Right atrium auricular region (tissue), 2 donors: ENCODE results near the gene ACTN2. TPM values are rescaled to one million over a fixed set of nuclear protein-coding genes. Genes with fewer than 3 reads are reported as not detected.
A peak's percentile ranks its signal among the peaks of the same experiment; 100 is the strongest.
"Not testable (repeated sequence)": the region's sequence is repeated elsewhere in the genome, so short reads cannot be mapped to it uniquely, and the experiment has no call there.

Experiments
- DNase-seq: peaks from one replicate; pipeline ENCODE4 v3.0.0-alpha.2; 2019; ENCODE audit warnings: low spot score
- H3K27ac ChIP-seq, 2 donors: fragments of 200-600 bp; sonication (generic); 1 replicate in 1 of 2; 2 replicates in 1 of 2; pipeline ENCODE4 v1.5.1; 2016 to 2019
- H3K27me3 ChIP-seq, 2 donors: fragments of 200-600 bp; sonication (generic); one replicate each; pipeline versions ENCODE4 v1.5.1 to v1.6.0; 2017 to 2019
- H3K36me3 ChIP-seq: fragments of 200-600 bp; sonication (generic); one replicate; pipeline ENCODE4 v1.5.1; 2016
- H3K4me1 ChIP-seq, 2 donors: fragments of 200-600 bp; sonication (generic); one replicate each; pipeline versions ENCODE4 v1.5.1 to v1.6.0; 2017 to 2019
- H3K4me3 ChIP-seq, 2 donors: fragments of 200-600 bp; sonication (generic); 1 replicate in 1 of 2; 2 replicates in 1 of 2; pipeline ENCODE4 v1.5.1; 2017 to 2019; ENCODE audit warnings: mild to moderate bottlenecking in 1 of 2, moderate library complexity in 1 of 2
- H3K9me3 ChIP-seq, 2 donors: fragments of 200-600 bp; sonication (generic); one replicate each; pipeline ENCODE4 v1.5.1; 2019
- total RNA-seq, 2 donors: library from RNA; depleted of rRNA; stranded (reverse); fragments of >200 nt; gene quantifications; one replicate each; pipeline ENCODE4 v1.1.0, GENCODE V29; 2016
- TF ChIP-seq, protein P1 (sequence below), 2 donors: fragments of 200-600 bp; sonication (generic); IDR thresholded peaks; one replicate each; pipeline ENCODE4 v1.5.1; 2019; ENCODE audit warnings: antibody characterized with exemption in 2 of 2

The ACTN2 gene
- total RNA-seq, 2 donors from 2014 or later = 595 to 1,486 TPM

DNA sequence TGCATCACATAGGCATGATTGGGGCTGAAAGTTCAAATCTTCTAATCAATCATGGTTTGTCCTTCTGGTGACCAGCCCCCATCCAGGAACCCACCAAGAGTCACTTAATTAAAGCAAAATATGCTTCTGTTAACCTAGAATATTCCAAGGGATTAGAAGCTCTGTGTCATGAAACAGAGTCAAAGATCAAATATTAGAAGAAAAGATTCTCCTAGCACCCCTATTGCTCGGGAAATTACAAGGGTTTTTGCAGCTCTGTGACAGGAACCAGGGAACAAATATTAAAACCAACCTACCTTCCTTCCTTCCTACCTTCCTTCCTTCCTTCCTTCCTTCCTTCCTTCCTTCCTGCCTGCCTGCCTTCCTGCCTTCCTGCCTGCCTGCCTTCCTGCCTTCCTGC is 31.8 kb upstream of the ACTN2 start:
- H3K36me3 ChIP-seq = no peaks in the 10 kb centered on the region
- H3K4me3 ChIP-seq = no peak overlapping the region
- TF ChIP-seq, protein P1, sequence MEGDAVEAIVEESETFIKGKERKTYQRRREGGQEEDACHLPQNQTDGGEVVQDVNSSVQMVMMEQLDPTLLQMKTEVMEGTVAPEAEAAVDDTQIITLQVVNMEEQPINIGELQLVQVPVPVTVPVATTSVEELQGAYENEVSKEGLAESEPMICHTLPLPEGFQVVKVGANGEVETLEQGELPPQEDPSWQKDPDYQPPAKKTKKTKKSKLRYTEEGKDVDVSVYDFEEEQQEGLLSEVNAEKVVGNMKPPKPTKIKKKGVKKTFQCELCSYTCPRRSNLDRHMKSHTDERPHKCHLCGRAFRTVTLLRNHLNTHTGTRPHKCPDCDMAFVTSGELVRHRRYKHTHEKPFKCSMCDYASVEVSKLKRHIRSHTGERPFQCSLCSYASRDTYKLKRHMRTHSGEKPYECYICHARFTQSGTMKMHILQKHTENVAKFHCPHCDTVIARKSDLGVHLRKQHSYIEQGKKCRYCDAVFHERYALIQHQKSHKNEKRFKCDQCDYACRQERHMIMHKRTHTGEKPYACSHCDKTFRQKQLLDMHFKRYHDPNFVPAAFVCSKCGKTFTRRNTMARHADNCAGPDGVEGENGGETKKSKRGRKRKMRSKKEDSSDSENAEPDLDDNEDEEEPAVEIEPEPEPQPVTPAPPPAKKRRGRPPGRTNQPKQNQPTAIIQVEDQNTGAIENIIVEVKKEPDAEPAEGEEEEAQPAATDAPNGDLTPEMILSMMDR (IDR thresholded peaks at IDR 0.05) = no peak
- DNase-seq = no peak
- no peak overlapping the region for H3K27ac ChIP-seq
- no peaks in the 10 kb centered on the region for H3K9me3 ChIP-seq
- H3K4me1 ChIP-seq = no peaks in the 10 kb centered on the region
- no peaks in the 10 kb centered on the region for H3K27me3 ChIP-seq

DNA sequence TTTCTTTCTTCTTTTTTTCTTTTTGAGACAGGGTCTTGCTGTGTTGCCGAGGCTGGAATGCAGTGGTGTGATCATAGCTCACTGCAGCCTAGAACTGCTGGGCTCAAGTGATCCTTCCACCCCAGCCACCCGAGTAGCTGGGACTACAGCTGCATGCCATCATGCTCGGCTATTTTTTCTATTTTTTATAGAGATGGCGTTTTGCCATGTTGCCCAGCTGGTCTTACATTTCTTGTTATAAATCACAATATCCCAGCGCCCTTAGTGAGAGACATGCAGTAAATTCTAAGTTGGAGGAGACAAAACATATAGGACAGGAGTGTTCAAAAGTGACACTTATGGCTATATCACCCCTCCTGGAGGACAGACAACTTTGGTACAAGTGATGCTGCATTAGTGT is 31.3 kb upstream of the ACTN2 start:
- no peaks in the 10 kb centered on the region for H3K27me3 ChIP-seq
- H3K4me3 ChIP-seq = no peak overlapping the region
- H3K36me3 ChIP-seq = no peaks in the 10 kb centered on the region
- no peak overlapping the region for H3K27ac ChIP-seq
- H3K4me1 ChIP-seq = no peaks in the 10 kb centered on the region
- DNase-seq = no peak
- no peaks in the 10 kb centered on the region for H3K9me3 ChIP-seq
- TF ChIP-seq, protein P1 (IDR thresholded peaks at IDR 0.05) = no peak

DNA sequence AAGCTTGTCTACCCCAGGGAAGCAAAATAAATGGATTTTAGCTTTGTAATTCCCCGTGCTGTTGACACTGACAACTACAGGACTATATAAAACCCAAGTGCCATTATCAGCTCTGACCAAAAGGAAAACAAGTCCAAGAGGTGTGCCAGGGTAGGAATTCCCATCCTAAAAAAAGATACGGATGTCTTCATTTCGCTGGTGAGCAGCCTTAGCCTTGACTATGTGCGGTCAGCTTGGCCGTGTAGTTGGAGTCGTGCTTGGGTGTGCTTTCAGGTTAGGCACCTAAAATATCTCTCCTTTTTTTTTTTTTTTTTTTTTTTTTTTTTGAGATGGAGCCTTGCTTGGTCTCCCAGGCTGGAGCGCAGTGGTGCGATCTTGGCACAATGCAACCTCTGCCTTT is 28.9 kb upstream of the ACTN2 start:
- Histone ChIP-seq H3K9me3 (no peaks in the 10 kb centered on the region), H3K27me3 (no peaks in the 10 kb centered on the region), H3K4me1 (no peaks in the 10 kb centered on the region), H3K4me3 (no peak overlapping the region), H3K36me3 (no peaks in the 10 kb centered on the region), H3K27ac (peak overlapping the region in 1 of 2 donors; percentile 53)
- no peak for DNase-seq
- TF ChIP-seq, protein P1 (IDR thresholded peaks at IDR 0.05) = no peak

DNA sequence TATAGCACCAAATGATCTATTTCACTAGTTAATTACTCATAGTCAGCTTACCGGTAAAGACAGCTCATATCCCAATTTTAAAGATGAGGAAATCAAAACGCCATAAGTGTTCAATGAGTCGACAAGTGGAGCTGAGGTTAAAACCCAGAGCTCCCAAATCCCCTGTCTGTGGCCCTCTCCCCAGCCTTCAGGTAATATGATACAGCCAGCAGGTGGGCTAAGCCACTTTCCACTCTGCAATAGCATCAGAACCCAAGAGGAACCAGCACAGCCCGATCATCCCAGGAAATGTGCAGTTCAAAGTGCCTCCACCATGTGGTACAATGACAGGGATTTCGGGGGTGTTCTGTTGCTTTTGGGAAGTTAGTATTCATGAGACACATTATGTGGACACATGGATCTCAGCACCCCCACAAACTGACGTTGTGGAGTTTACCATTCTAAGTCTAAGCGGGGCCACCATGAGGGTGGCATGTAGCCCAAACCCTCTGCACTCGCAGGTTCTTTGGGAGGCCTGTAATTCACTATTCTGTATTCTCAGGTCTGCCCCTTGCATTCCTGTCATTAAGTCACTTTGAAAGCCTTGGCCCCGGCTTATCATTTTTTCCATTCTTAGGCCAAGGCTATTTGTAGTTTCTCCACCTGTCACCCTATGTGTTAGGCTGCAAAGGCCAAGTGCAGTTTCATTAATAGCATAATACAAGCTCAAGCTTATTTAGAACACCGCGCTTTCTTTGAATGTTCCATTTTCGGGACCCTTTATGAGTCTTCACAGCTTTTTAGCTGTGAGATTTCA is 26.3 kb upstream of the ACTN2 start:
- DNase-seq = no peak
- no peak overlapping the region for H3K4me3 ChIP-seq

DNA sequence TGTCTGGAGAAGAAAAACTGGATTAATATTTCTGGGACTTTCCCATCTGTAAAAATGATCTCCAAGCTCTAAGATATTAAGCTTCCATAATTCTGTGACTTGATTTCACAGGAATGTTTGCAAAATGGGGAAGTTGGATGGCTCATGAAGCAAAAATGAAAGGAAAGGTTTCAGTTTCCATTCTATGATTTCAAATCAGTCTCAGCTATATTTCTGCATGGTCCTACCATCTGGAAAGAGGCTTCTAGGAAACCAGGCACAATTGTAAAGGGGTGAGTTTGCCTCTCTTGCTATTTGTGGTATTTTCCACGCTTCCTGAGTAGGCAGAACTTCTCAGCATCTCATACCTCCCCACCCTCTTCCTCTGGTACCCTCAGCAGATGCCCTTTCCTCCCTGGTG is 22.4 kb upstream of the ACTN2 start:
- Histone ChIP-seq H3K4me1 (no peaks in the 10 kb centered on the region), H3K4me3 (no peak overlapping the region), H3K27ac (no peak overlapping the region), H3K9me3 (no peaks in the 10 kb centered on the region), H3K36me3 (no peaks in the 10 kb centered on the region), H3K27me3 (no peaks in the 10 kb centered on the region)
- TF ChIP-seq, protein P1 (IDR thresholded peaks at IDR 0.05) = no peak
- DNase-seq = no peak

More for the DNA sequence above, 26.3 kb upstream of the ACTN2 start:
- no peaks in the 10 kb centered on the region for H3K9me3 ChIP-seq
- H3K27me3 ChIP-seq = no peaks in the 10 kb centered on the region
- H3K27ac ChIP-seq = peak overlapping the region in 1 of 2 donors; percentile 58
- H3K36me3 ChIP-seq = no peaks in the 10 kb centered on the region
- TF ChIP-seq, protein P1 (IDR thresholded peaks at IDR 0.05) = no peak
- no peaks in the 10 kb centered on the region for H3K4me1 ChIP-seq

DNA sequence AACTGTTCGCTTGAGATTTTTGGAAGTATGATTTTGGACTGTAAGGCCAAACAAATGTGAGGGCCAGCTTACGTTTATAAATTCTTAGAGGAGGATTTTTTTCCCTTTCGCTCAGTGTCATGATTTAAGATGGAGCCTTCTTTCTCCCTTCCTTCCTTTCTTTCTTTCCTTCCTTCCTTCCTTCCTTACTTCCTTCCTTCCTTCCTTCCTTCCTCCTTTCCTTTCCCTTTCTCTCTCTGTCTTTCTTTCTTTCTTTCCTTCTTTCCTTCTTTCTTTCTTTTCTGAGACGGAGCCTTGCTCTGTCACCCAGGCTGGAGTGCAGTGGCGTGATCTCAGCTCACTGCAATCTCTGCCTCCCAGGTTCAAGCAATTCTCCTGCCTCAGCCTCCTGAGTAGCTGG is 17.4 kb upstream of the ACTN2 start:
- not testable (repeated sequence) for H3K36me3 ChIP-seq, DNase-seq, H3K4me3 ChIP-seq, H3K27me3 ChIP-seq, H3K9me3 ChIP-seq, H3K27ac ChIP-seq
- peaks cover 0 to 10% of the 10 kb centered on the region in 2 donors for H3K4me1 ChIP-seq
